ENCODE data around the gene ITGB2. TPM values are rescaled to one million over a fixed set of nuclear protein-coding genes. Genes with fewer than 3 reads are reported as not detected.

ITGB2 gene
- total and polyA plus RNA-seq, 7 donors, result 2.5 to 11.7 (median 8.3) TPM

DNA sequence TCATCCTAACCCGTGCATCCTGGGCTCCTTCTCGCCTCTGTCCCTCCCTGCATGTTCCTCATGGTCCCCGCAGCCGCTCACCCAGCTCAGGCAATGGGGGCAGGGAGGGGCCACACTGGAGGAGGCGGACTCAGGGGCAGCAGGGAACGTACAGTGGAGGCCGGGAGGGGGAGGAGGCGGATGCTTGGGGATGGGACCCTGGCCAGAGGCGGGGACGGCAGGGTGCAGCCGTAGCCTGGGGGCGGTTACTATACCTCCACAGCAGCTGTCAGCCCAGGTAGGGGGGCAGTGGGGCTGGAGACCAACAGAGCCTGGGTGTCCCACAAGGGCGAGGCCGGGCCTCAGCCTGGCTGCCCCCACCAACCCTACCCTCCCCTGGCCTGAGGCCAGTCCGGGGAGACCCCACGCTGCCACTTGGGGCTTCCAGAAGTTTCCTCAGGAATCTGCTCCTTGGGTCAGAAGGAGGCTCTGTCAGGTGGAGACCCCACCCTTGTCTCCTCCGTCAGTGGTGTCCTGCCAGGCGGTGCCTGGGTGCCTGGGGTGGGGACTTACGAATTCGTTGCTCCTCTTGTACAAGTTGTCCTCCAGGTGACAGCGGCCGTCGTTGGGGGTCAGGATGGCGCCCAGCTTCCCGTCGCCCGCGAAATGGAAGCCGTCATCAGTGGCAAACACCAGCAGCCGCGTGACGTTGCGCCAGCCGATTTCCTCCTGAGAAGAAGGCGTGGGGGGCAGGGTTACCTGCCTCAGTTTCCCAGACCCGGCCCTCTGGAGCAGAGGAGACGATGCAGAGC lies 20.7 kb downstream of the ITGB2 start:
- no peaks in the 10 kb centered on the region for H3K36me3 ChIP-seq (ENCODE audit: insufficient read depth in 1 of 2, low read depth in 1 of 2)
- ATAC-seq, result no peak
- peak in 1 of 2 donors; percentile 11 for DNase-seq
- no peak overlapping the region for H3K4me3 ChIP-seq
- no peaks in the 10 kb centered on the region for H3K4me1 ChIP-seq
- TF ChIP-seq, protein P1, sequence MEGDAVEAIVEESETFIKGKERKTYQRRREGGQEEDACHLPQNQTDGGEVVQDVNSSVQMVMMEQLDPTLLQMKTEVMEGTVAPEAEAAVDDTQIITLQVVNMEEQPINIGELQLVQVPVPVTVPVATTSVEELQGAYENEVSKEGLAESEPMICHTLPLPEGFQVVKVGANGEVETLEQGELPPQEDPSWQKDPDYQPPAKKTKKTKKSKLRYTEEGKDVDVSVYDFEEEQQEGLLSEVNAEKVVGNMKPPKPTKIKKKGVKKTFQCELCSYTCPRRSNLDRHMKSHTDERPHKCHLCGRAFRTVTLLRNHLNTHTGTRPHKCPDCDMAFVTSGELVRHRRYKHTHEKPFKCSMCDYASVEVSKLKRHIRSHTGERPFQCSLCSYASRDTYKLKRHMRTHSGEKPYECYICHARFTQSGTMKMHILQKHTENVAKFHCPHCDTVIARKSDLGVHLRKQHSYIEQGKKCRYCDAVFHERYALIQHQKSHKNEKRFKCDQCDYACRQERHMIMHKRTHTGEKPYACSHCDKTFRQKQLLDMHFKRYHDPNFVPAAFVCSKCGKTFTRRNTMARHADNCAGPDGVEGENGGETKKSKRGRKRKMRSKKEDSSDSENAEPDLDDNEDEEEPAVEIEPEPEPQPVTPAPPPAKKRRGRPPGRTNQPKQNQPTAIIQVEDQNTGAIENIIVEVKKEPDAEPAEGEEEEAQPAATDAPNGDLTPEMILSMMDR (IDR thresholded peaks at IDR 0.05), result no peak
- intact Hi-C loops (cut with DNase I), result no loop called here
- H3K27me3 ChIP-seq (ENCODE audit: insufficient read depth in 3 of 3, low read length in 2 of 3), result peaks cover 0 to 17% (median 0%) of the 10 kb centered on the region in 3 donors
- no peak overlapping the region for H3K27ac ChIP-seq
- WGBS, 3 donors, result 78 to 87% (median 85%) methylated on average over 33 to 37 of the region's 37 CpGs
- H3K9me3 ChIP-seq, result no peaks in the 10 kb centered on the region

DNA sequence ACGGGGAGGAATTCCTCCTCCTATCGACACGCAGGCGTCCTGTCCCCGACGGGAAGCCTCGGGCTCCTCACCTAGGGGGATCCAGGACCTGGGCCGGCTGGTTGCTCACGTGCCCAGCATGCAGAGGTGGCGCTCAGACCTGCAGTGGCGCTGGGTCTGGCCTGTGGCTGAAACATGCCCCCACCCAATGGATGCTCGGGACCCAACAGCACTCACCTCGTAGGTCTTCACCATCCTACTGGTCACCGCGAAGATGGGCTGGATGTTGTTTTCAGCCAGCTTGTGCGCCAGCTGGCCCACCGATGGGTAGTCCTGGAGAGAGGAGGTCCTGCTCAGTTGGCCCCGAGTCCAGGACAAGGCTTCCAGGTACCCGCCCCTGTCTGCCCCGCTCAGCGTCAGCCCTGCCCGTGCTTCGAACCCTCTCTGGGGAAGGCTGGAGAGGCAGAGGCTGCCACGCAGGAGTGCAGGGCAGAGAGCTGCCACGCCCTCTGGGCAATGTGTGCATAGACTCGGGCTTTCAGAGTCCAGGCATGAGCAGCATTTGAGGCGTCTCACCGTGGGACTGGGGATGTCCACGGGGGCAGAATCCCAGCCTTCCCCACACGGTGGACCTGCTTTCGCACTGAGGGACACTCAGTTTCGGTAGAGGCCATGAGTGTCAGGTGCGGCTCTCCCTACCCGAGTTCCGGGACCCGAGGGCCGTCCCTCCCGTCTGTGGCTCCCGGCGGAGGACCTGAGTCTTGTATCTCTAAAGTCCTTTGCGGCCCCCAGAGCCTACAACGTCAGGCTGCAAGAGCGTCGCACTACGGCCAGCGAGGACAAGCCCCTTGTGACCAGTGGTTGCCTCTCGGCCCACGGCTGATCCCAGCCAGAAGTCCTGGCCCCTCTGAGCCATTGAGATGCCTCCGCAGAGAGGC lies 21.6 kb downstream of the ITGB2 start:
- Histone ChIP-seq H3K27me3 (ENCODE audit: insufficient read depth in 3 of 3, low read length in 2 of 3) (peaks cover 0 to 17% (median 3%) of the 10 kb centered on the region in 3 donors), H3K27ac (no peak overlapping the region), H3K9me3 (no peaks in the 10 kb centered on the region), H3K4me1 (no peaks in the 10 kb centered on the region), H3K36me3 (ENCODE audit: insufficient read depth in 1 of 2, low read depth in 1 of 2) (no peaks in the 10 kb centered on the region), H3K4me3 (no peak overlapping the region)
- whole genome bisulfite sequencing, 3 donors, result 75 to 78% (median 77%) methylated on average over 48 to 49 of the region's 49 CpGs
- TF ChIP-seq, protein P1 (IDR thresholded peaks at IDR 0.05), result no peak
- DNase-seq (peak in 1 of 2 donors; percentile 7), ATAC-seq (no peak)
- intact Hi-C loops (cut with DNase I), result no loop called here

DNA sequence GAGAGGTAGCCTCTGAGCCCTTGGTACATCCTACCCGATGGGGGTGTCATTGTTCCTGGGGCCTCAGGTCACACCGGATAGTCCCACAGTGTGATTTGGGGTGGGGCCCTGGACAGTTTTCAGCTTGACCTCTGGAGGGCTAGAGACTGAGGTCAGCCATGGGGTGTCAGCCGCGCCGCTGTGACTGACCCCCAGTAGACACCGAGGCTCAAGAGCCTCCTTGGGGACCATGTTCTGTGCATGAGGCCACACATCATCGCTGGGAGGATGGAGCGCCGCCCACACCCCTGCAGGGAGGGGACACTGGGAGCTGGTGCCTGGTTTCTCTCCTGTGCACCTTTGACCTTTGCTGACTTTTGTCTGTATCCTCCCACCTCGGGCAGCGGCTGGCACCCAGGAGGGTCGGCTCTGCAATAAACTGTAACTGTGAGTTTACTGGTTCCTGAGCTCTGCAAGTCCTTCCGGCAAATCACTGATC lies 22.6 kb downstream of the ITGB2 start:
- H3K9me3 ChIP-seq, result no peaks in the 10 kb centered on the region
- no peaks in the 10 kb centered on the region for H3K36me3 ChIP-seq (ENCODE audit: insufficient read depth in 1 of 2, low read depth in 1 of 2)
- no peaks in the 10 kb centered on the region for H3K4me1 ChIP-seq
- WGBS, 3 donors, result 69 to 72% (median 72%) methylated on average over 13 of the region's 13 CpGs
- H3K27me3 ChIP-seq (ENCODE audit: insufficient read depth in 3 of 3, low read length in 2 of 3), result peaks cover 0 to 17% (median 3%) of the 10 kb centered on the region in 3 donors
- TF ChIP-seq, protein P1 (IDR thresholded peaks at IDR 0.05), result no peak
- ATAC-seq (no peak), DNase-seq (peak in 1 of 2 donors; percentile 7)
- H3K27ac ChIP-seq, result no peak overlapping the region
- intact Hi-C loops (cut with DNase I), result no loop called here
- no peak overlapping the region for H3K4me3 ChIP-seq

DNA sequence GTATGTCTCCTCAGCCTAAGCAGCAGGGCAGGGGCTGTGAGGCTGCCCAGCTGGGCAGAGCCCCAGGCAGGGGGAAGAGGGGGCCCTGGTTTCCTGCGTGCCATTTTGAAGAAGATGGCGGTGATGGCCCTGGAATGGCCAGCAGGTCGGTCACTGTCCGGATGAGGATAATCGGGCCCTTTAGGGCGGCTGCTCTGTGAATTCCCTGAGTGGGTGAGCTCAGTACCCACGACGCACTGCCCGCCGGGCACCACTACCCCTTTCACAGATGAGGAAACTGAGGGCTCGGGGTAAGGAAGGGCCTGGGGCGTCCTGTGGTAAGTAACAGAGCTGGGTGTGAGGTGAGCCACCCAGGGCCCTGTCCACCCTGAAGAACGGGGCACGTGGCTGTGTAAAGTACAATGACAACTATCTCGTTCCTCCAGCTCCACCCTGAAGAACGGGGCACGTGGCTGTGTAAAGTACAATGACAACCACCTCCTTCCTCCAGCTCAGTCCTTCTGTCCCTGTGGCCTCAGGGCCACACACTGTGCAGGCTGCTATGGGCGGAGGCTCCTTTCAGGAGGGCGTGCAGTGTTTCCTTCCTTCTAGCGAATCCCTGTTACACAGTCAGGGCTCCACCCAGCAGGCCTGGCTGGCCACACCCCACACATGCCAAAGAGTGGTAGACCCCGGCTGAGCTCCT lies 23.2 kb downstream of the ITGB2 start:
- DNase-seq (peak in 1 of 2 donors; percentile 18), ATAC-seq (peak in 2 of 4 donors; percentile 26 to 31)
- Histone ChIP-seq H3K4me3 (no peak overlapping the region), H3K27me3 (ENCODE audit: insufficient read depth in 3 of 3, low read length in 2 of 3) (peaks cover 0 to 17% (median 3%) of the 10 kb centered on the region in 3 donors), H3K9me3 (no peaks in the 10 kb centered on the region), H3K27ac (no peak overlapping the region), H3K4me1 (no peaks in the 10 kb centered on the region), H3K36me3 (ENCODE audit: insufficient read depth in 1 of 2, low read depth in 1 of 2) (no peaks in the 10 kb centered on the region)
- intact Hi-C loops (cut with DNase I), result no loop called here
- WGBS, 3 donors, result 77 to 85% (median 81%) methylated on average over 21 of the region's 21 CpGs
- TF ChIP-seq, protein P1 (IDR thresholded peaks at IDR 0.05), result no peak
